ENCODE data around the gene ASPSCR1. TPM values are rescaled to one million over a fixed set of nuclear protein-coding genes. Genes with fewer than 3 reads are reported as not detected.

ASPSCR1 gene
- total and polyA plus RNA-seq, 2 of the 13 experiments (the other 11 are each of a cell fraction or from before 2014, with no cell fraction given) = 274 to 314 TPM

DNA sequence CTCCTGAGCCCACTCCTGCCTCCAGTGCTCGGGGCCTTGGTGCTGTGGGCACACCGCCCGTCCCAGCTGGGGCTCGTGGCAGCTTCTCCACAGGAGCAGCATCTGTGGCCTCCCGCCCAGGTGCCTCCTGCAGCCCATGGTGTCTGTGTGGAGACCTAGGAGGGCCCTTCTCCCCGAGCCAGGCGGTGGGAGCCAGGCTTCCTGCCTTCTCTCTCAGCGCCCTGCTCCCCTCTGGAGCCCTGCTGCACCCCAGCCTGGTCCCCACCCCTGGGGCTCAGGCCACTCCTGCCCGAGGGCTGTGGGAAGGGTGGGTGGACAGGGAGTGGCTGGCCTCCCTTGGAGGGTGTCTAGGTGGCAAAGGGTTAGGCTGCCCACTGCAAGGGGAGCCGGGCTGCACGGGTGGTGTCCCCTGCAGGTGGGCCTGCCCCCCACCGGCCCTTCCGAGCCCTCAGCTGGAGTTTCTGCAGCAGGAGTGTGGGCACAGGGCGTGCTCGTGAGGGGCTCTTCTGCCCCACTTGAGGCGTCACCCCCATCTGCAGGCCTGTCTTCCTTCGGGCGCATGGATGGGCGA lies 34.3 kb downstream of the ASPSCR1 start (continued):
- TF ChIP-seq SALL2 (CRISPR knock-in tag; IDR thresholded peaks at IDR 0.05) = 0 out of 2 replicates have a peak, but pooled peaks have one; percentile 30
- 0 out of 2 replicates have a peak, but pooled peaks have one; percentile 32 for TF ChIP-seq POLR2AphosphoS5 (IDR thresholded peaks at IDR 0.05; ENCODE audit: low read depth, low read length)
- no peak for TF ChIP-seq SNAPC4 (CRISPR knock-in tag; IDR thresholded peaks at IDR 0.05)
- TF ChIP-seq, protein P1, sequence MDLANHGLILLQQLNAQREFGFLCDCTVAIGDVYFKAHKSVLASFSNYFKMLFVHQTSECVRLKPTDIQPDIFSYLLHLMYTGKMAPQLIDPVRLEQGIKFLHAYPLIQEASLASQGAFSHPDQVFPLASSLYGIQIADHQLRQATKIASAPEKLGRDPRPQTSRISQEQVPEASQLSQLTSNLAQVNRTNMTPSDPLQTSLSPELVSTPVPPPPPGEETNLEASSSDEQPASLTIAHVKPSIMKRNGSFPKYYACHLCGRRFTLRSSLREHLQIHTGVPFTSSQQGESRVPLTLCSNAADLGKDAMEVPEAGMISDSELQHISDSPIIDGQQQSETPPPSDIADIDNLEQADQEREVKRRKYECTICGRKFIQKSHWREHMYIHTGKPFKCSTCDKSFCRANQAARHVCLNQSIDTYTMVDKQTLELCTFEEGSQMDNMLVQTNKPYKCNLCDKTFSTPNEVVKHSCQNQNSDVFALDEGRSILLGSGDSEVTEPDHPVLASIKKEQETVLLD (CRISPR knock-in tag; IDR thresholded peaks at IDR 0.05; ENCODE audit: low read depth) = no peak
- TF ChIP-seq, protein P2, sequence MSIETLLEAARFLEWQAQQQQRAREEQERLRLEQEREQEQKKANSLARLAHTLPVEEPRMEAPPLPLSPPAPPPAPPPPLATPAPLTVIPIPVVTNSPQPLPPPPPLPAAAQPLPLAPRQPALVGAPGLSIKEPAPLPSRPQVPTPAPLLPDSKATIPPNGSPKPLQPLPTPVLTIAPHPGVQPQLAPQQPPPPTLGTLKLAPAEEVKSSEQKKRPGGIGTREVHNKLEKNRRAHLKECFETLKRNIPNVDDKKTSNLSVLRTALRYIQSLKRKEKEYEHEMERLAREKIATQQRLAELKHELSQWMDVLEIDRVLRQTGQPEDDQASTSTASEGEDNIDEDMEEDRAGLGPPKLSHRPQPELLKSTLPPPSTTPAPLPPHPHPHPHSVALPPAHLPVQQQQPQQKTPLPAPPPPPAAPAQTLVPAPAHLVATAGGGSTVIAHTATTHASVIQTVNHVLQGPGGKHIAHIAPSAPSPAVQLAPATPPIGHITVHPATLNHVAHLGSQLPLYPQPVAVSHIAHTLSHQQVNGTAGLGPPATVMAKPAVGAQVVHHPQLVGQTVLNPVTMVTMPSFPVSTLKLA (IDR thresholded peaks at IDR 0.05) = no peak
- peak; percentile 22 for TF ChIP-seq HNRNPLL (IDR thresholded peaks at IDR 0.05; ENCODE audit: low read depth, low read length, poor library complexity, severe bottlenecking)
- TF ChIP-seq ZFP36L1 (CRISPR knock-in tag; IDR thresholded peaks at IDR 0.05) = no peak
- no peak for TF ChIP-seq RORA (CRISPR knock-in tag; IDR thresholded peaks at IDR 0.05)
- TF ChIP-seq SYNCRIP (IDR thresholded peaks at IDR 0.05; ENCODE audit: insufficient read depth, low read depth, low read length) = no peak
- TF ChIP-seq AGO2 (optimal IDR thresholded peaks at IDR 0.05; ENCODE audit: low read depth, low read length) = peak; percentile 80
- TF ChIP-seq SRSF4 (IDR thresholded peaks at IDR 0.05; ENCODE audit: low read depth, low read length, poor library complexity, severe bottlenecking) = peak; percentile 10
- 0 out of 2 replicates have a peak, but pooled peaks have one; percentile 1 for TF ChIP-seq PCBP1 (IDR thresholded peaks at IDR 0.05; ENCODE audit: borderline replicate concordance, low read depth, low read length)
- TF ChIP-seq GATA4 (IDR thresholded peaks at IDR 0.05; ENCODE audit: borderline replicate concordance, low read depth) = no peak
- no peak for TF ChIP-seq REPIN1 (CRISPR knock-in tag; IDR thresholded peaks at IDR 0.05; ENCODE audit: borderline replicate concordance, low read depth)
- TF ChIP-seq MBD4 (IDR thresholded peaks at IDR 0.05; ENCODE audit: borderline replicate concordance, low read length) = no peak
